GM12892 (cell line): ENCODE data around the gene FAM163B.

ENCODE experiments used
- POLR2A ChIP-seq: IDR thresholded peaks from 2 replicates; pipeline ENCODE4 v1.6.1; 2011; ENCODE audit warnings: low read depth, low read length, control low read depth
- POLR2AphosphoS5 ChIP-seq: IDR thresholded peaks from 2 replicates; pipeline ENCODE4 v1.6.1; 2011; ENCODE audit warnings: low read depth, low read length, control low read depth

GRCh38 chr9:133616643-133617405, 7.6 kb upstream of the FAM163B start:
- TF ChIP-seq POLR2AphosphoS5 (no peak), POLR2A (no peak)
